Measurements from ENCODE around the gene TGM2. TPM values are rescaled to one million over a fixed set of nuclear protein-coding genes. Genes with fewer than 3 reads are reported as not detected.
A peak's percentile ranks its signal among the peaks of the same experiment; 100 is the strongest.

Gene TGM2
- total and polyA plus RNA-seq, 2 experiments from 2014 or later = 119 to 275 TPM

DNA sequence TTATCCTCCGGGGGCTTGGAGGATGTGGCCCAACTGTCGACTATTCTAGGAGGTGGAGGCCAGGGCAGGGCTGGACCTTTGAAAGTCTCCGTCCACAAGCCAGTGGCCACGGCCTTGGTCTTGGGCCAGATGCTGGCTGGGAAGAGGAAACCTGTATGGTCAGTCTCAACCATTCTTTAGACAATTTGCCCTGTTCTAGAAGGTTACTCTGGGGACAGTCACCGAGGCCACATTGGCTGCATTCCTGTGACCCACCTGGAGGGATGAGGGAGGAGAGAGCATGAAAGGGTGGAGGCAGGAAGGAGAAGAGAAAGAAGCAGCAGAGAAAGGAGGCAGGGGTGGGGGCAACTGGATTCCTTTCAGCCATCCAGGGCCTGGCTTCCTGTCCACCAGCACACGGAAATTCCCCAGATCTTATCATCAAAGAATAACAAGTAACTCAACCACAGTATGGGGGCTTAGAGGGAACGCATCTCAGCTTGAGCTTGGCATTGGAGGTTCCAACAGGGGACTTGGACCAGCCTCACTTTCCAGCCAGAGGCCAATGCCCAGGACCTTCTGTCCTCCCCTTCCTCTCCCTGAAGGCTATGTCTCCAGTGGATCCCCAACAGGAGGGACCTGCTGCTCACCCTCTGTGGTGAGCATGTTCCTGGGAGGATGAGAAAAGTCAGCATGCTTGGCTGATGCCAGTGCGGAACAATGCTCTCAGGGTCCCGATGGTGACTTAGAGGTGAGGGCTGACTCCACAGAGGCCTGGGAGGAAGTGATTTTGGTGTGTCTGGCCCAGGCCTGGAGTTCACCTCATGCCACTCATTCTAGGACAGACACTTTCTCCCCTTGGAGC lies 30.4 kb downstream of the TGM2 start:
- H3K4me1 ChIP-seq (ENCODE audit: low read depth) = peaks cover 6% of the 10 kb centered on the region
- H3K4me3 ChIP-seq = no peak overlapping the region
- peak overlapping the region; percentile 19 for H3K27ac ChIP-seq
- no peaks in the 10 kb centered on the region for H3K27me3 ChIP-seq
- H3K36me3 ChIP-seq = peaks cover 29% of the 10 kb centered on the region
- TF ChIP-seq, protein P1, sequence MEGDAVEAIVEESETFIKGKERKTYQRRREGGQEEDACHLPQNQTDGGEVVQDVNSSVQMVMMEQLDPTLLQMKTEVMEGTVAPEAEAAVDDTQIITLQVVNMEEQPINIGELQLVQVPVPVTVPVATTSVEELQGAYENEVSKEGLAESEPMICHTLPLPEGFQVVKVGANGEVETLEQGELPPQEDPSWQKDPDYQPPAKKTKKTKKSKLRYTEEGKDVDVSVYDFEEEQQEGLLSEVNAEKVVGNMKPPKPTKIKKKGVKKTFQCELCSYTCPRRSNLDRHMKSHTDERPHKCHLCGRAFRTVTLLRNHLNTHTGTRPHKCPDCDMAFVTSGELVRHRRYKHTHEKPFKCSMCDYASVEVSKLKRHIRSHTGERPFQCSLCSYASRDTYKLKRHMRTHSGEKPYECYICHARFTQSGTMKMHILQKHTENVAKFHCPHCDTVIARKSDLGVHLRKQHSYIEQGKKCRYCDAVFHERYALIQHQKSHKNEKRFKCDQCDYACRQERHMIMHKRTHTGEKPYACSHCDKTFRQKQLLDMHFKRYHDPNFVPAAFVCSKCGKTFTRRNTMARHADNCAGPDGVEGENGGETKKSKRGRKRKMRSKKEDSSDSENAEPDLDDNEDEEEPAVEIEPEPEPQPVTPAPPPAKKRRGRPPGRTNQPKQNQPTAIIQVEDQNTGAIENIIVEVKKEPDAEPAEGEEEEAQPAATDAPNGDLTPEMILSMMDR (IDR thresholded peaks at IDR 0.05; ENCODE audit: low read depth, low read length) = no peak
- H3K9me3 ChIP-seq (ENCODE audit: low read depth) = no peaks in the 10 kb centered on the region
- DNase-seq (ENCODE audit: low read depth in 1 of 2, low spot score in 1 of 2) = peak; percentile 30 to 80

DNA sequence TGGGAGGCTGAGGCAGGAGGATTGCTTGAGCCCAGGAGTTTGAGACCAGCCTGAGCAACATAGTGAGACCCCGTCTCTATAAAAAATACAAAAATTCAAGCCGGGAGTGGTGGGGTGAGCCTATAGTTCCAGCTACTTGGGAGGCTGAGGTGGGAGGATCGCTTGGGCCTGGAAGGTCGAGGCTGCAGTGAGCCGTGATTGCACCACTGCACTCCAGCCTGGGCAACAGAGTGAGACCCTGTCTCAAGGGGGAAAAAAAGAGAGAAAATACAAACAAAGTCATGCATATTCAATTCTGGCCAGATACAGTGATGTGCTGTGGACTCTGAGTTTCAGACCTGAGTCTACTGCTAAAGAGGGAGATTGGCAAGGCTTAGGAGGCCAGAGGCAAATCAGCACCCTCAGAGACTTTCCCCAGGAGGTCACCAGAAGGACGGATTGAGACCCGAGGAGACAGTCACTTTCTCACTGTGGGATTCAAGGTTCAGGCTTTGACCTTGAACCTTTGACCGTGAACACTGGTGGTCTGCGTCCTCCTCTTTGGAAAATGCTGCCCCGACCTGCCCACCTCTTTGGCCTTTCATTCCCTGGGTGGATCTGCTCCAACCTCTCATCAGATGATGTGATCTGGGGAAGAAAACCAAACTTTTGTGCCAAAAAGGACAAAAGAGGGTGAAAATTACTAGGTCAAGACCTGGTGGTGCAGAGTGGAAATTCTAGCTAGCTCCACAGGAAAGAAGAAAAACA lies 31.2 kb downstream of the TGM2 start:
- no peaks in the 10 kb centered on the region for H3K9me3 ChIP-seq (ENCODE audit: low read depth)

DNA sequence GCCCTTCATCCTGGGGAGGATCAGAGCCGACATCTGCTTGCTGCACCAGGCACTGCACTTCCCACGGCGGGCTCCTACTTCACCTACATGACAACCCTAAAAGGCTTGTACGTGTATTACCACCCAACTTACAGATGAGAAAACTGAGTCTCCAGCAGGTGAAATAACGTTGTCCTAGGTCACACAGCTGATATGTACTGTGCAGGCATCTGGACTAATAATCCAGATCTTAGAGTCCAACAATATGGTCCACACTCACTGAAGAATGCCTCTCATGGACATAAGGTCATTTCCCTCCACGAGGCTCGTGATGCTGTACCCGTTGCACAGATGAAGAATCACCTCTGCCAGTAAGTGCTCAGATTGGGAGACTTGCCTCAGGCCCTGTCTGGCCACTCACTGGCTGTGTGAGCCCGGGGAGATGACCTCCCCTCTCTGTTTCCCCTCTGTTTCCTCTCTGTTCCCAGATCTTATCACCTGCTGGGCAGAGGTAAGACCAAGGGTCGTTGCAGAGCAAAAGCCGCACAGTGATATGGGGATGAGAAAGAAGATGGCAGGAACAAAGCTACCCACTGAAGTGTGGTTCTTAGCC lies 32.1 kb downstream of the TGM2 start:
- Histone ChIP-seq H3K9me3 (ENCODE audit: low read depth) (no peaks in the 10 kb centered on the region), H3K27ac (no peak overlapping the region), H3K36me3 (peaks cover 19% of the 10 kb centered on the region), H3K27me3 (no peaks in the 10 kb centered on the region), H3K4me3 (no peak overlapping the region), H3K4me1 (ENCODE audit: low read depth) (peaks cover 9% of the 10 kb centered on the region)
- TF ChIP-seq, protein P1 (IDR thresholded peaks at IDR 0.05; ENCODE audit: low read depth, low read length) = no peak
- DNase-seq (ENCODE audit: low read depth in 1 of 2, low spot score in 1 of 2) = no peak

More for the DNA sequence above, 31.2 kb downstream of the TGM2 start:
- no peak overlapping the region for H3K4me3 ChIP-seq
- no peaks in the 10 kb centered on the region for H3K27me3 ChIP-seq
- TF ChIP-seq, protein P1 (IDR thresholded peaks at IDR 0.05; ENCODE audit: low read depth, low read length) = no peak
- H3K27ac ChIP-seq = peak overlapping the region; percentile 19
- DNase-seq (ENCODE audit: low read depth in 1 of 2, low spot score in 1 of 2) = no peak
- peaks cover 25% of the 10 kb centered on the region for H3K36me3 ChIP-seq
- peaks cover 9% of the 10 kb centered on the region for H3K4me1 ChIP-seq (ENCODE audit: low read depth)

DNA sequence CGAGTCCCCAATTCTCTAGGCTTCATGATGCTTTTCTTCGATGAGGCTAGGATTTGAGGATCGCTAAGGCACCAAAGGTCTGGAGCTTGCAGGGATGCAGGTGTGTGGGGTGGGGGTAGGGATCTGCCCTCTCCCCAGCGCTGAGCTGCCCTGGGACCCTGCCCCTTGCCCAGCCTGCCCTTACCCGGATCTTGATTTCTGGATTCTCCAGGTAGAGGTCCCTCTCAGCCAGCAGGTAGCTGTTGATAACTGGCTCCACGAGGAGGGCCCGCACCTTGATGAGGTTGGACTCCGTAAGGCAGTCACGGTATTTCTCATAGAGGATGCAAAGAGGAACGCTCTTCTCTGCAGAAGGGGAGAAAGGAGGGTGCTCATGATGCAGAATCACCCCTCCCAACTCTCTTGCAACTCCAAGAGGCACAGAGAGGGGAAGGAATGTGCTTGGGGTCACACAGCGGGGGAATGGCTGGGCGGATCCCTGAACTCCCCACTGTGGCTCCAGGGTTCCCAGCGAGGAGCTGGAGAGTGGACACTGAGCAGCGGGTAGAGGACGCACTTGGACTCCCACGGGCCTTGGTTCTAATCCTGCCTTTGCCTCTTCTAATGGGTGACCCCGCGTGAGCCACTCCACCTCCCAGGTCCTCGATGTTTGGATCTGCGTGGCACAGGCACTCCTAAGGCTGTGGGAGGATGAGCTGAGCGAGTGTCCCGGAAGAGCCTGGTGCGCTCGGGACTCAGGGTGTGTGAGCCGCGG lies 32.7 kb downstream of the TGM2 start:
- Histone ChIP-seq H3K4me3 (no peak overlapping the region), H3K27me3 (no peaks in the 10 kb centered on the region), H3K27ac (no peak overlapping the region), H3K9me3 (ENCODE audit: low read depth) (no peaks in the 10 kb centered on the region), H3K36me3 (peaks cover 13% of the 10 kb centered on the region), H3K4me1 (ENCODE audit: low read depth) (peaks cover 12% of the 10 kb centered on the region)
- DNase-seq (ENCODE audit: low read depth in 1 of 2, low spot score in 1 of 2) = no peak
- TF ChIP-seq, protein P1 (IDR thresholded peaks at IDR 0.05; ENCODE audit: low read depth, low read length) = no peak

DNA sequence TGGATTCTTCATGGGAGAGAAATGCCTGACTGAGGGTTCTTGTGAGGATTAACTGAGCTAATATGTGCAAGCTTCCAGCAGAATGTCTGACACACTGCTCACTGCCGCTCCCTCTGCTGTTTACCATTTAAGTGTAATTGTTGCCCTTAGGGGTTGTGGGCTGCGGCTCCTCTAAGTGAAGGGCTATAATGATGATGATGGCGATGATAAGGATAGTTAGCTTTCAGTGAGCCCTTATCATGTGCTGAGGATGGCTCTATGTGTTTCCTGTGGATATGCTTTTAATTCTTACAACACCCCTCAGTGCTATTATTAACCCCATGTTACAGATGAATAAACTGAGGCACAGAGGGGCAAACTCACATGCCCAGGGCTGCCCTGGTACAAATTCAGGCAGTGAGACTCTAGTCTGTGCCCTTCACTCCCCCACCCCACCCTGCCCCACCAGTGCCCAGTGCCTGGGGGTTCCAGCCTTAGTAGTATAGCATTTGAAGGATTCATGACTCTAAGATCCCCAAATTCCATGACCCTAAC lies 33.4 kb downstream of the TGM2 start:
- Histone ChIP-seq H3K27me3 (no peaks in the 10 kb centered on the region), H3K9me3 (ENCODE audit: low read depth) (no peaks in the 10 kb centered on the region)
- no peak for DNase-seq (ENCODE audit: low read depth in 1 of 2, low spot score in 1 of 2)

More for the DNA sequence above, 33.4 kb downstream of the TGM2 start:
- peaks cover 18% of the 10 kb centered on the region for H3K4me1 ChIP-seq (ENCODE audit: low read depth)
- no peak overlapping the region for H3K4me3 ChIP-seq
- TF ChIP-seq, protein P1 (IDR thresholded peaks at IDR 0.05; ENCODE audit: low read depth, low read length) = no peak
- peaks cover 9% of the 10 kb centered on the region for H3K36me3 ChIP-seq
- H3K27ac ChIP-seq = no peak overlapping the region

Measured in cardiac muscle cell (in vitro differentiated cells and primary cell).